Fibroblast of skin of scalp (primary cell): Measurements from ENCODE around the gene DNAJB12.

Source experiments
- DNase-seq: peaks from one replicate; pipeline ENCODE4 v3.0.0-alpha.2; 2013

Gene DNAJB12

GRCh38 chr10:72285972-72286521, 68.7 kb downstream of the DNAJB12 start:
- DNase-seq = no peak

GRCh38 chr10:72283131-72283530, 71.6 kb downstream of the DNAJB12 start:
- DNase-seq = no peak
